Panc1 (cell line): ENCODE measurements around the gene FTL. TPM values are rescaled to one million over a fixed set of nuclear protein-coding genes. Genes with fewer than 3 reads are reported as not detected.

Experiments used
- ATAC-seq: fragments of 200-7000 bp; cut with Tn5 transposase; 2 replicates; pipeline ENCODE4 v1.9.1; 2020; ENCODE audit warnings: mild to moderate bottlenecking, moderate library complexity
- BruUV-seq: library from RNA; stranded (reverse); fragments of 400-500 nt; replicated peaks from 2 replicates; lab custom pipeline; 2021; lab: Mats Ljungman, UMichigan
- CTCF ChIA-PET: fragments of 300-600 bp; sonication (Branson Sonifier 250); formaldehyde crosslinking; loops from one replicate; lab custom pipeline; 2022; ENCODE audit warnings: antibody characterized with exemption; lab: Charles Lee
- POLR2A ChIA-PET: fragments of 300-600 bp; sonication (Branson Sonifier 250); formaldehyde crosslinking; loops from one replicate; lab custom pipeline; 2022; ENCODE audit warnings: antibody characterized with exemption; lab: Charles Lee
- DNase-seq: peaks from one replicate; pipeline ENCODE4 v3.0.0-alpha.2; 2010; ENCODE audit warnings: low read depth, low spot score
- H3K27ac ChIP-seq: 2 replicates; pipeline ENCODE4 v1.5.1; 2011; ENCODE audit warnings: mild to moderate bottlenecking, low read length, inconsistent platforms
- H3K27me3 ChIP-seq: fragments of 200-500 bp; sonication (Bioruptor generic); 2 replicates; pipeline ENCODE4 v1.6.0; 2014; ENCODE audit warnings: low read length, inconsistent platforms; ENCODE audit not compliant: control insufficient read depth, insufficient read depth
- H3K36me3 ChIP-seq: fragments of 200-500 bp; sonication (Bioruptor generic); 2 replicates; pipeline ENCODE4 v1.5.1; 2014; ENCODE audit warnings: inconsistent platforms, mild to moderate bottlenecking, low read length, moderate library complexity; ENCODE audit not compliant: control insufficient read depth, insufficient read depth
- H3K4me1 ChIP-seq: 2 replicates; pipeline ENCODE4 v1.5.1; 2011; ENCODE audit warnings: inconsistent platforms, mild to moderate bottlenecking, low read length, moderate library complexity; ENCODE audit not compliant: control insufficient read depth, insufficient read depth
- H3K4me3 ChIP-seq, 2 experiments: 2 replicates each; pipeline ENCODE4 v1.5.1; 2011 to 2012; ENCODE audit warnings: low read depth in 2 of 2, low read length in 2 of 2, mild to moderate bottlenecking in 2 of 2, inconsistent platforms in 1 of 2, moderate library complexity in 1 of 2
- H3K9me3 ChIP-seq: fragments of 200-500 bp; sonication (Bioruptor generic); 2 replicates; pipeline ENCODE4 v1.5.1; 2014; ENCODE audit warnings: low read depth, mild to moderate bottlenecking, inconsistent platforms, low read length, moderate library complexity; ENCODE audit not compliant: control insufficient read depth, insufficient read depth
- POLR2AphosphoS5 ChIP-seq: IDR thresholded peaks from 2 replicates; pipeline ENCODE4 v1.6.1; 2012; ENCODE audit warnings: mild to moderate bottlenecking, low read depth, low read length, moderate library complexity
- SIN3A ChIP-seq: IDR thresholded peaks from 2 replicates; pipeline ENCODE4 v1.6.1; 2012; ENCODE audit warnings: low read depth, mild to moderate bottlenecking, low read length, moderate library complexity, borderline replicate concordance; ENCODE audit not compliant: insufficient read depth
- TCF7L2 ChIP-seq: IDR thresholded peaks from 2 replicates; pipeline ENCODE4 v1.6.1; 2011; ENCODE audit warnings: mild to moderate bottlenecking, low read depth, low read length, inconsistent platforms
- in situ Hi-C: cut with HindIII; loops from 2 replicates; pipeline ENCODE4 v1.10.0; 2016; ENCODE audit warnings: low sequenced_read_pairs, low pct_unique_long_range_greater_than_20kb
- intact Hi-C: fragments of 100-400 bp; cut with micrococcal nuclease; formaldehyde crosslinking; loops from one replicate; pipeline ENCODE4 v1.10.0; 2022; ENCODE audit not compliant: unreplicated experiment
- total RNA-seq: library from RNA; stranded (reverse); gene quantifications from one replicate; pipeline ENCODE4 v1.2.1, GENCODE V29; 2021; ENCODE audit not compliant: unreplicated experiment
- TF ChIP-seq, protein P1 (sequence below): fragments of 450-650 bp; IDR thresholded peaks from 2 replicates; pipeline ENCODE4 v1.5.1; 2017; ENCODE audit warnings: mild to moderate bottlenecking
- TF ChIP-seq, protein P2 (sequence below), 2 experiments: IDR thresholded peaks; 2 replicates each; pipeline ENCODE4 v1.6.1; 2011 to 2012; ENCODE audit warnings: low read depth in 2 of 2, control low read depth in 1 of 2, low read length in 1 of 2, mild to moderate bottlenecking in 1 of 2, moderate library complexity in 1 of 2; ENCODE audit not compliant: insufficient read depth in 1 of 2

FTL gene
- total RNA-seq, 1 experiment from 2014 or later: 1,332 TPM

DNA sequence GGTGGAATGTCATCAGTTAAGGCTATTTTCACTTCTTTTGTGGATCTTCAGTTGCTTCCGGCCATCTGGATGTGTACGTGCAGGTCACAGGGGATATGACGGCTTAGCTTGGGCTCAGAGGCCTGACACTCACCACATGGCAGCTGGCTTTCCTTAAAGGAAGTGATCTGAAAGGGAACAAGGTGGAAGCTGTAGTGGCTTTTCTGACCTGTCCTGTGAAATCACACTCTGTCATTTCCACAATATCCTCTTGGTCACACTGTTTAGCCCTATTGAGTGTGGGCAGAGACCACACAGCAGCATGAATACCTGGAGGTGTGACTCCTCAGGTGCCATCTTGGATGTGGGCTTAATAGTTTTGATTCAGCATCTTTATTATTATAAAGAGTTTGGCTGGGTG is 14.9 kb upstream of the FTL start:
- ATAC-seq (no peak), DNase-seq (no peak)
- no peaks in the 10 kb centered on the region for H3K9me3 ChIP-seq
- no peak overlapping the region for H3K27ac ChIP-seq
- CTCF ChIA-PET: no interaction called here
- POLR2A ChIA-PET: no interaction called here
- no peaks in the 10 kb centered on the region for H3K27me3 ChIP-seq
- no peaks in the 10 kb centered on the region for H3K36me3 ChIP-seq
- no TSS peak for BruUV-seq
- no peaks in the 10 kb centered on the region for H3K4me1 ChIP-seq
- intact Hi-C loops (no loop called here), in situ Hi-C loops (no loop called here)
- H3K4me3 ChIP-seq: no peak overlapping the region
- TF ChIP-seq, protein P1, sequence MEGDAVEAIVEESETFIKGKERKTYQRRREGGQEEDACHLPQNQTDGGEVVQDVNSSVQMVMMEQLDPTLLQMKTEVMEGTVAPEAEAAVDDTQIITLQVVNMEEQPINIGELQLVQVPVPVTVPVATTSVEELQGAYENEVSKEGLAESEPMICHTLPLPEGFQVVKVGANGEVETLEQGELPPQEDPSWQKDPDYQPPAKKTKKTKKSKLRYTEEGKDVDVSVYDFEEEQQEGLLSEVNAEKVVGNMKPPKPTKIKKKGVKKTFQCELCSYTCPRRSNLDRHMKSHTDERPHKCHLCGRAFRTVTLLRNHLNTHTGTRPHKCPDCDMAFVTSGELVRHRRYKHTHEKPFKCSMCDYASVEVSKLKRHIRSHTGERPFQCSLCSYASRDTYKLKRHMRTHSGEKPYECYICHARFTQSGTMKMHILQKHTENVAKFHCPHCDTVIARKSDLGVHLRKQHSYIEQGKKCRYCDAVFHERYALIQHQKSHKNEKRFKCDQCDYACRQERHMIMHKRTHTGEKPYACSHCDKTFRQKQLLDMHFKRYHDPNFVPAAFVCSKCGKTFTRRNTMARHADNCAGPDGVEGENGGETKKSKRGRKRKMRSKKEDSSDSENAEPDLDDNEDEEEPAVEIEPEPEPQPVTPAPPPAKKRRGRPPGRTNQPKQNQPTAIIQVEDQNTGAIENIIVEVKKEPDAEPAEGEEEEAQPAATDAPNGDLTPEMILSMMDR: no peak
- TF ChIP-seq TCF7L2 (no peak), SIN3A (no peak), POLR2AphosphoS5 (no peak)
- TF ChIP-seq, protein P2, sequence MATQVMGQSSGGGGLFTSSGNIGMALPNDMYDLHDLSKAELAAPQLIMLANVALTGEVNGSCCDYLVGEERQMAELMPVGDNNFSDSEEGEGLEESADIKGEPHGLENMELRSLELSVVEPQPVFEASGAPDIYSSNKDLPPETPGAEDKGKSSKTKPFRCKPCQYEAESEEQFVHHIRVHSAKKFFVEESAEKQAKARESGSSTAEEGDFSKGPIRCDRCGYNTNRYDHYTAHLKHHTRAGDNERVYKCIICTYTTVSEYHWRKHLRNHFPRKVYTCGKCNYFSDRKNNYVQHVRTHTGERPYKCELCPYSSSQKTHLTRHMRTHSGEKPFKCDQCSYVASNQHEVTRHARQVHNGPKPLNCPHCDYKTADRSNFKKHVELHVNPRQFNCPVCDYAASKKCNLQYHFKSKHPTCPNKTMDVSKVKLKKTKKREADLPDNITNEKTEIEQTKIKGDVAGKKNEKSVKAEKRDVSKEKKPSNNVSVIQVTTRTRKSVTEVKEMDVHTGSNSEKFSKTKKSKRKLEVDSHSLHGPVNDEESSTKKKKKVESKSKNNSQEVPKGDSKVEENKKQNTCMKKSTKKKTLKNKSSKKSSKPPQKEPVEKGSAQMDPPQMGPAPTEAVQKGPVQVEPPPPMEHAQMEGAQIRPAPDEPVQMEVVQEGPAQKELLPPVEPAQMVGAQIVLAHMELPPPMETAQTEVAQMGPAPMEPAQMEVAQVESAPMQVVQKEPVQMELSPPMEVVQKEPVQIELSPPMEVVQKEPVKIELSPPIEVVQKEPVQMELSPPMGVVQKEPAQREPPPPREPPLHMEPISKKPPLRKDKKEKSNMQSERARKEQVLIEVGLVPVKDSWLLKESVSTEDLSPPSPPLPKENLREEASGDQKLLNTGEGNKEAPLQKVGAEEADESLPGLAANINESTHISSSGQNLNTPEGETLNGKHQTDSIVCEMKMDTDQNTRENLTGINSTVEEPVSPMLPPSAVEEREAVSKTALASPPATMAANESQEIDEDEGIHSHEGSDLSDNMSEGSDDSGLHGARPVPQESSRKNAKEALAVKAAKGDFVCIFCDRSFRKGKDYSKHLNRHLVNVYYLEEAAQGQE (IDR thresholded peaks at IDR 0.05; ENCODE audit: insufficient read depth in 1 of 2, low read depth in 2 of 2, low read length in 1 of 2): no peak

DNA sequence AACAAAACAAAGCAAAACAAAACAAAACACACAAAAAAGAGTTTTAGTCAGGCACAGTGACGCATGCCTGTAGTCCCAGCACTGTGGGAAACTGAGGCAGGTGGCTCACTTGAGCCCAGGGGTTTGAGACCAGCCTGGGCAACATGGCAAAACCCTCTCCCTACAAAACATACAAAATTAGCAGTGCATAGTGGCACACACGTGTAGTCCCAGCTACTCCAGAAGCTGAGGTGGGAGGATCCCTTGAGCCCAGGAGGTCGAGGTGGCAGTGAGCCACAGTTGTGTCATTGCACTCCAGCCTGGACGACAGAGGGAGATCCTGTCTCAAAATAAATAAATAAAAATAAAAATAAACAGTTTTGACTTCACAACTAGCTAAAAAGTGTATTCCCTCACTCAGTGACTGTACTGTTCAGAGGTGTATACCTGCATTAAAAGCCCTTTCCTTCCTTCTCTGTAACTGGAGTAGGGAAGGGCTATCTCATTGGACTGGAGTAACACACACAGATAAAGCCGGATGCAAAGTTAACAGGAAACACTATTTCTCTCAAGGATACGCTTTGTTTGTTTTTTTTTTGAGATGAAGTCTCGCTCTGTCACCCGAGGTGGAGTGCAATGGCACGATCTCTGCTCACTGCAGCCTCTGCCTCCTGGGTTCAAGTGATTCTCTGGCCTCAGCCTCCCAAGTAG is 14.1 kb upstream of the FTL start:
- intact Hi-C loops (no loop called here), in situ Hi-C loops (no loop called here)
- BruUV-seq: no TSS peak
- Histone ChIP-seq H3K36me3 (no peaks in the 10 kb centered on the region), H3K27ac (no peak overlapping the region), H3K4me1 (peaks cover 4% of the 10 kb centered on the region; the same call in 1 of the 2 replicates), H3K27me3 (no peaks in the 10 kb centered on the region), H3K4me3 (no peak overlapping the region), H3K9me3 (no peaks in the 10 kb centered on the region)
- TF ChIP-seq, protein P2 (IDR thresholded peaks at IDR 0.05; ENCODE audit: insufficient read depth in 1 of 2, low read depth in 2 of 2, low read length in 1 of 2): no peak
- TF ChIP-seq SIN3A: no peak
- no peak for TF ChIP-seq POLR2AphosphoS5
- TF ChIP-seq, protein P1: no peak
- DNase-seq (no peak), ATAC-seq (no peak)
- POLR2A ChIA-PET: no interaction called here
- CTCF ChIA-PET: no interaction called here
